ENCODE data around the gene HPCAL1.

HPCAL1 gene

GRCh38 chr2:10345813-10346212 lies 43.1 kb downstream of the HPCAL1 start:
- no peak overlapping the region for H3K27ac ChIP-seq (ENCODE audit: low read length)

GRCh38 chr2:10346929-10347561 lies 44.3 kb downstream of the HPCAL1 start:
- H3K27ac ChIP-seq (ENCODE audit: low read length) = no peak overlapping the region

More at GRCh38 chr2:10345813-10346212, 43.1 kb downstream of the HPCAL1 start:
- H3K4me3 ChIP-seq (ENCODE audit: low read depth in 1 of 2, low read length in 2 of 2) = no peak overlapping the region
- H3K27me3 ChIP-seq (ENCODE audit: low read depth, low read length) = no peaks in the 10 kb centered on the region
- no peaks in the 10 kb centered on the region for H3K36me3 ChIP-seq (ENCODE audit: control insufficient read depth in 1 of 2, insufficient read depth in 2 of 2, low read length in 2 of 2)
- H3K4me1 ChIP-seq (ENCODE audit: control insufficient read depth in 1 of 2, insufficient read depth in 2 of 2, low read length in 2 of 2) = no peaks in the 10 kb centered on the region
- no peaks in the 10 kb centered on the region for H3K9me3 ChIP-seq (ENCODE audit: control insufficient read depth in 1 of 2, low read length in 2 of 2)

GRCh38 chr2:10347562-10347948 lies 44.9 kb downstream of the HPCAL1 start:
- Histone ChIP-seq H3K4me3 (ENCODE audit: low read depth in 1 of 2, low read length in 2 of 2) (no peak overlapping the region), H3K4me1 (ENCODE audit: control insufficient read depth in 1 of 2, insufficient read depth in 2 of 2, low read length in 2 of 2) (no peaks in the 10 kb centered on the region), H3K27me3 (ENCODE audit: low read depth, low read length) (no peaks in the 10 kb centered on the region), H3K27ac (ENCODE audit: low read length) (no peak overlapping the region), H3K9me3 (ENCODE audit: control insufficient read depth in 1 of 2, low read length in 2 of 2) (no peaks in the 10 kb centered on the region), H3K36me3 (ENCODE audit: control insufficient read depth in 1 of 2, insufficient read depth in 2 of 2, low read length in 2 of 2) (no peaks in the 10 kb centered on the region)

More at GRCh38 chr2:10346929-10347561, 44.3 kb downstream of the HPCAL1 start:
- no peaks in the 10 kb centered on the region for H3K4me1 ChIP-seq (ENCODE audit: control insufficient read depth in 1 of 2, insufficient read depth in 2 of 2, low read length in 2 of 2)
- H3K9me3 ChIP-seq (ENCODE audit: control insufficient read depth in 1 of 2, low read length in 2 of 2) = no peaks in the 10 kb centered on the region
- no peaks in the 10 kb centered on the region for H3K27me3 ChIP-seq (ENCODE audit: low read depth, low read length)
- H3K4me3 ChIP-seq (ENCODE audit: low read depth in 1 of 2, low read length in 2 of 2) = no peak overlapping the region
- H3K36me3 ChIP-seq (ENCODE audit: control insufficient read depth in 1 of 2, insufficient read depth in 2 of 2, low read length in 2 of 2) = no peaks in the 10 kb centered on the region

GRCh38 chr2:10348891-10349290 lies 46.2 kb downstream of the HPCAL1 start:
- H3K27me3 ChIP-seq (ENCODE audit: low read depth, low read length) = no peaks in the 10 kb centered on the region
- H3K4me3 ChIP-seq (ENCODE audit: low read depth in 1 of 2, low read length in 2 of 2) = no peak overlapping the region
- no peak overlapping the region for H3K27ac ChIP-seq (ENCODE audit: low read length)
- no peaks in the 10 kb centered on the region for H3K9me3 ChIP-seq (ENCODE audit: control insufficient read depth in 1 of 2, low read length in 2 of 2)
- H3K36me3 ChIP-seq (ENCODE audit: control insufficient read depth in 1 of 2, insufficient read depth in 2 of 2, low read length in 2 of 2) = no peaks in the 10 kb centered on the region
- no peaks in the 10 kb centered on the region for H3K4me1 ChIP-seq (ENCODE audit: control insufficient read depth in 1 of 2, insufficient read depth in 2 of 2, low read length in 2 of 2)

- no peak overlapping the region for H3K27ac ChIP-seq (ENCODE audit: low read length)
- no peaks in the 10 kb centered on the region for H3K27me3 ChIP-seq (ENCODE audit: low read depth, low read length)
- H3K9me3 ChIP-seq (ENCODE audit: control insufficient read depth in 1 of 2, low read length in 2 of 2) = no peaks in the 10 kb centered on the region
- H3K4me1 ChIP-seq (ENCODE audit: control insufficient read depth in 1 of 2, insufficient read depth in 2 of 2, low read length in 2 of 2) = no peaks in the 10 kb centered on the region
- H3K4me3 ChIP-seq (ENCODE audit: low read depth in 1 of 2, low read length in 2 of 2) = no peak overlapping the region
- H3K36me3 ChIP-seq (ENCODE audit: control insufficient read depth in 1 of 2, insufficient read depth in 2 of 2, low read length in 2 of 2) = peaks cover 0 to 3% of the 10 kb centered on the region in 2 donors
Observed at GRCh38 chr2:10350761-10351160, 48.1 kb downstream of the HPCAL1 start.

GRCh38 chr2:10352361-10352760 lies 49.7 kb downstream of the HPCAL1 start:
- Histone ChIP-seq H3K4me3 (ENCODE audit: low read depth in 1 of 2, low read length in 2 of 2) (no peak overlapping the region), H3K4me1 (ENCODE audit: control insufficient read depth in 1 of 2, insufficient read depth in 2 of 2, low read length in 2 of 2) (no peaks in the 10 kb centered on the region), H3K9me3 (ENCODE audit: control insufficient read depth in 1 of 2, low read length in 2 of 2) (no peaks in the 10 kb centered on the region), H3K27me3 (ENCODE audit: low read depth, low read length) (no peaks in the 10 kb centered on the region), H3K27ac (ENCODE audit: low read length) (no peak overlapping the region), H3K36me3 (ENCODE audit: control insufficient read depth in 1 of 2, insufficient read depth in 2 of 2, low read length in 2 of 2) (peaks cover 0 to 3% of the 10 kb centered on the region in 2 donors)

- H3K27me3 ChIP-seq (ENCODE audit: low read depth, low read length) = no peaks in the 10 kb centered on the region
- no peak overlapping the region for H3K27ac ChIP-seq (ENCODE audit: low read length)
- no peaks in the 10 kb centered on the region for H3K4me1 ChIP-seq (ENCODE audit: control insufficient read depth in 1 of 2, insufficient read depth in 2 of 2, low read length in 2 of 2)
Observed at GRCh38 chr2:10352972-10353371, 50.3 kb downstream of the HPCAL1 start.

GRCh38 chr2:10353931-10354330 lies 51.2 kb downstream of the HPCAL1 start:
- Histone ChIP-seq H3K9me3 (ENCODE audit: control insufficient read depth in 1 of 2, low read length in 2 of 2) (no peaks in the 10 kb centered on the region), H3K4me1 (ENCODE audit: control insufficient read depth in 1 of 2, insufficient read depth in 2 of 2, low read length in 2 of 2) (no peaks in the 10 kb centered on the region), H3K27ac (ENCODE audit: low read length) (no peak overlapping the region), H3K36me3 (ENCODE audit: control insufficient read depth in 1 of 2, insufficient read depth in 2 of 2, low read length in 2 of 2) (peaks cover 0 to 3% of the 10 kb centered on the region in 2 donors), H3K27me3 (ENCODE audit: low read depth, low read length) (no peaks in the 10 kb centered on the region), H3K4me3 (ENCODE audit: low read depth in 1 of 2, low read length in 2 of 2) (no peak overlapping the region)

More at GRCh38 chr2:10352972-10353371, 50.3 kb downstream of the HPCAL1 start:
- peaks cover 0 to 3% of the 10 kb centered on the region in 2 donors for H3K36me3 ChIP-seq (ENCODE audit: control insufficient read depth in 1 of 2, insufficient read depth in 2 of 2, low read length in 2 of 2)
- no peak overlapping the region for H3K4me3 ChIP-seq (ENCODE audit: low read depth in 1 of 2, low read length in 2 of 2)
- H3K9me3 ChIP-seq (ENCODE audit: control insufficient read depth in 1 of 2, low read length in 2 of 2) = no peaks in the 10 kb centered on the region

- H3K9me3 ChIP-seq (ENCODE audit: control insufficient read depth in 1 of 2, low read length in 2 of 2) = no peaks in the 10 kb centered on the region
Observed at GRCh38 chr2:10354399-10354798, 51.7 kb downstream of the HPCAL1 start.

GRCh38 chr2:10355471-10356438 lies 53.1 kb downstream of the HPCAL1 start:
- no peaks in the 10 kb centered on the region for H3K4me1 ChIP-seq (ENCODE audit: control insufficient read depth in 1 of 2, insufficient read depth in 2 of 2, low read length in 2 of 2)

More at GRCh38 chr2:10354399-10354798, 51.7 kb downstream of the HPCAL1 start:
- Histone ChIP-seq H3K4me3 (ENCODE audit: low read depth in 1 of 2, low read length in 2 of 2) (no peak overlapping the region), H3K27me3 (ENCODE audit: low read depth, low read length) (no peaks in the 10 kb centered on the region), H3K4me1 (ENCODE audit: control insufficient read depth in 1 of 2, insufficient read depth in 2 of 2, low read length in 2 of 2) (no peaks in the 10 kb centered on the region), H3K36me3 (ENCODE audit: control insufficient read depth in 1 of 2, insufficient read depth in 2 of 2, low read length in 2 of 2) (peaks cover 0 to 3% of the 10 kb centered on the region in 2 donors), H3K27ac (ENCODE audit: low read length) (no peak overlapping the region)

GRCh38 chr2:10356439-10356811 lies 53.7 kb downstream of the HPCAL1 start:
- Histone ChIP-seq H3K27ac (ENCODE audit: low read length) (no peak overlapping the region), H3K4me1 (ENCODE audit: control insufficient read depth in 1 of 2, insufficient read depth in 2 of 2, low read length in 2 of 2) (no peaks in the 10 kb centered on the region)

More at GRCh38 chr2:10355471-10356438, 53.1 kb downstream of the HPCAL1 start:
- H3K4me3 ChIP-seq (ENCODE audit: low read depth in 1 of 2, low read length in 2 of 2) = no peak overlapping the region
- H3K27ac ChIP-seq (ENCODE audit: low read length) = no peak overlapping the region
- H3K27me3 ChIP-seq (ENCODE audit: low read depth, low read length) = no peaks in the 10 kb centered on the region
- H3K9me3 ChIP-seq (ENCODE audit: control insufficient read depth in 1 of 2, low read length in 2 of 2) = no peaks in the 10 kb centered on the region
- peaks cover 0 to 3% of the 10 kb centered on the region in 2 donors for H3K36me3 ChIP-seq (ENCODE audit: control insufficient read depth in 1 of 2, insufficient read depth in 2 of 2, low read length in 2 of 2)

More at GRCh38 chr2:10356439-10356811, 53.7 kb downstream of the HPCAL1 start:
- Histone ChIP-seq H3K9me3 (ENCODE audit: control insufficient read depth in 1 of 2, low read length in 2 of 2) (no peaks in the 10 kb centered on the region), H3K27me3 (ENCODE audit: low read depth, low read length) (no peaks in the 10 kb centered on the region), H3K4me3 (ENCODE audit: low read depth in 1 of 2, low read length in 2 of 2) (no peak overlapping the region), H3K36me3 (ENCODE audit: control insufficient read depth in 1 of 2, insufficient read depth in 2 of 2, low read length in 2 of 2) (peaks cover 0 to 3% of the 10 kb centered on the region in 2 donors)
